GM12891 (cell line): ENCODE data around the gene DCTN2.

Source experiments
- DNase-seq: peaks from one replicate; pipeline ENCODE4 v3.0.0; 2011; ENCODE audit warnings: low spot score; ENCODE audit not compliant: insufficient read length
- FAIRE-seq: peaks from 2 replicates; lab custom pipeline; 2011; peaks lifted over from hg19 to GRCh38; lab: Jason Lieb, UNC
- PAX5 ChIP-seq: IDR thresholded peaks from 2 replicates; pipeline ENCODE4 v1.6.1; 2011; ENCODE audit warnings: low read length, moderate library complexity, mild to moderate bottlenecking; ENCODE audit not compliant: insufficient read depth, severe bottlenecking
- POLR2A ChIP-seq: IDR thresholded peaks from 2 replicates; pipeline ENCODE4 v1.6.1; 2011; ENCODE audit warnings: low read depth, low read length, control low read depth
- POLR2AphosphoS5 ChIP-seq: IDR thresholded peaks from 2 replicates; pipeline ENCODE4 v1.6.1; 2011; ENCODE audit warnings: low read depth, low read length, control low read depth
- POU2F2 ChIP-seq: IDR thresholded peaks from 2 replicates; pipeline ENCODE4 v1.6.1; 2011; ENCODE audit warnings: low read depth, mild to moderate bottlenecking, control low read depth, low read length, moderate library complexity
- SPI1 ChIP-seq: IDR thresholded peaks from 2 replicates; pipeline ENCODE4 v1.6.1; 2011; ENCODE audit warnings: low read depth, low read length, control low read depth
- TAF1 ChIP-seq: IDR thresholded peaks from 2 replicates; pipeline ENCODE4 v1.6.1; 2011; ENCODE audit warnings: low read depth, low read length, control low read depth

DCTN2 gene

DNA sequence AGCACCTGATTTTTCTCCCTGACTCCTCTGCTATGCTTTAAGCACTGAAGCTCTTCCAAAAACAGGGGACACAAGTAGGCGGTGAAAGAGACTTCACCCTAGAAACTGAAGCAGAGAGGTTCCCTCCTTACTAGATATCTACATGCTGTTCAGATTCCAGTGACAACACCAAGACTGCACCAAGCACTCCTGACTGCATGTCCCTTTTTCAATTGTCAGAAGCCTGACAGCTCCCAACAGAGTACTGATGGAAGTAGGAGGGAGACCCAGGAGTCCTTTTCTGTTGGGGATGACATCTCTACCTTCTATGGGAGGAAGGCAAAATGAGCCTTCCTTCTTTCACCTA is 10.4 kb downstream of the DCTN2 start:
- TF ChIP-seq SPI1: no peak
- no peak for TF ChIP-seq POLR2A
- TF ChIP-seq TAF1: no peak
- TF ChIP-seq PAX5: no peak
- TF ChIP-seq POLR2AphosphoS5: no peak
- TF ChIP-seq POU2F2: no peak
- DNase-seq: no peak
- FAIRE-seq: no peak

DNA sequence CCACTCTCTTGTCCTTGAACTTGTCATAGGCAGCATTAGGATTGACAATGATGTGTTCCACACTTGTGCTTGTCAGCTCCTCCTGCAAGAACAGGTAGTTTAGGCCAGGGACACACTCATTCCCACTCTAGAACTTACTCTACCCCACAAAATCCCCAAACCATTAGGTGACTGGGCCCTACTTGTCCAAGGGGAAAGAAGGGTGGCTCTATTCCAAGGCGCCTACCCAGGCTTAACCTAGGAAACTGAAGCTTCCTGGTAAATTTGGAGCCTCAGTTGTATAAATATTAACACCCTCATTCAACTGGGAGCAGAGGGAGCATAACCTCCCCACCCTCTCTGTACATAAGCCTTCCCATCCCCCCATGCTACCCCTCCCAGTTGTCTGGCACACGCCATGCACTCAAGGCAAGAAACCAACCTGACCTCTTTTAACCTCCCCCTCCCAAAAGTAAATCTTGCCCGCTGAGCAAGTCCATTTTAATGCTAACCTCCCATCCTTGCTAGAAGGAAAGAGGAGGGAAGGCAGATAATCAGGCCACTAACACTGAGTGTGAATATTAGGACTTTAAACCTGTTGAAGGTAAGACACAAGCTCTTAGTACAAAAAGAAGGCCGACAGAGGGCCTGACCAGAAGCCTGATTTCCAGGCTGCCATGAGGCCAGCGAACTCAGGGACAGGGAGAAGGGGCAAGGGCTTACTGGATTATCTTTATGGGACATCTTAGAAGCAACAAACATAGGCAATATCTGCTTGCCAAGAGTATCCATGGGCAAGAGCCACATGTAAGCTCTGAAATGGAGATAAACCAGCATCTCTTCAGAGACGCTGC is 11.0 kb downstream of the DCTN2 start:
- FAIRE-seq: no peak
- no peak for DNase-seq
- TF ChIP-seq POLR2AphosphoS5 (no peak), POLR2A (no peak), SPI1 (no peak), TAF1 (no peak), POU2F2 (no peak), PAX5 (no peak)

DNA sequence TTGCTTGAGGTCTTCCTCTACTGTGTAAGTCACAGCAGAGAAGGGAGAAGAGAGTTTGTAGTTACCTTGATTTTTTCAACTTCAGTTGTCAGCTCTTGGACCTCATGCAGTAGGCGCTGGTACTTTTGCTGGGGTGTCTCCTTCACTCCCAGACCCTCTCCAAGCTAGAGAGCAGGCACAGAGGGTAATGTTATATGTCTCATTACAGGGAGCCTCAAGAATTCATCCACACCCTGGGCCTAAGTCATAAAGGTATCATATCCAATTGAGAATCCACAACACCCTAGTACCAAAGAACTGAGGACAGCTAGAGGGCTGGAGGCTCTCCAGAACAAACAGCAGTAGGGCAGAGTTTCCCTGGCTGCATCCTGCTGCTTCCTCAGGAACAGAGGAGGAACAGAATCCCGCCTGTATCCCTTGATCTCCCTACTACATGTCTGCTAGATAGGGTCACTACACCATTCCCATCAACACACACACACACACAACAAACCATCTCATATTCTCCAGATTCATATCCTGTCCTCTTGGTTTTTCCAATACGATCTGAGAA is 11.9 kb downstream of the DCTN2 start:
- no peak for TF ChIP-seq PAX5
- no peak for TF ChIP-seq SPI1
- TF ChIP-seq POU2F2: no peak
- no peak for TF ChIP-seq POLR2A
- TF ChIP-seq TAF1: no peak
- no peak for TF ChIP-seq POLR2AphosphoS5
- no peak for DNase-seq
- FAIRE-seq: no peak

DNA sequence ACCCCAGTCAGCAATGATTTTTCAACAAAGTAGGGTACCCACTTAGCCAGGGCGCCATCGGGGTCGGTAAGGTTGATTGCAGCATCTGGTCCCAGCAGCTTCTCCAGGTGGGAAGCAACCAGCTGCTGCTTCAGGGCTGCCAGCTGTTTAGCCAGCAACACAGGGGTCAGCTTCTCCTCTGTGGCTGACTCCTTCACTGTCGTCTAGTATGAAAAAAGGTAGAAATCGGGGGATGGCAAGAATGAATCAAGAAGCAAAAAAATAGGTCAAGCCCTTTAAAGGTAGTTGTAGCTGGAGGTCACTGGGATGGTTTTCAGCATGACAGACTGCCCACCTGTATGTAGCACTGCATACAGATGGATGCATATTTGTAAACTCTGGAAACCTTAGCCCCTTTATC is 12.7 kb downstream of the DCTN2 start:
- FAIRE-seq (no peak), DNase-seq (no peak)
- TF ChIP-seq POLR2AphosphoS5: no peak
- no peak for TF ChIP-seq PAX5
- TF ChIP-seq TAF1: no peak
- no peak for TF ChIP-seq POLR2A
- no peak for TF ChIP-seq POU2F2
- TF ChIP-seq SPI1: no peak

DNA sequence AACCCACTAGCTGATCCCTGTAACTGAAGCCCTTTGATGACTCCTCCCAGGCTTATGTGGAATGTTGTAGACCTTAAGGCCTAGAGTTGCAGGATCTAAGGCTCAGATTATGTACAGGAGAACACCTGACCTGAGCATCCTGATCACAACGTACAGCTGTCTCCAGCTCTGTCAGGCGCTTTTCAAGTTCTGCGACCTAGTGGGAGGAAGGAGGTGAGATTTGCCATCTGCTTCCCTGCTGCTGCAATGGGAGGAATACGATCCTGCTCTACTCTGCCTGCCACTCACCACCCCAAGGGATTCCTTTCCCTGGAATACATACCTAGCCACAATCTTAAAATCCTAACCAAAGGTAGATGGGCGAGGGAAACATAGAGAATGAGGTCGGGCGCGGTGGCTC is 13.9 kb downstream of the DCTN2 start:
- no peak for TF ChIP-seq SPI1
- TF ChIP-seq POLR2AphosphoS5: no peak
- TF ChIP-seq TAF1: no peak
- TF ChIP-seq POU2F2: no peak
- no peak for TF ChIP-seq POLR2A
- TF ChIP-seq PAX5: no peak
- FAIRE-seq: no peak
- no peak for DNase-seq

DNA sequence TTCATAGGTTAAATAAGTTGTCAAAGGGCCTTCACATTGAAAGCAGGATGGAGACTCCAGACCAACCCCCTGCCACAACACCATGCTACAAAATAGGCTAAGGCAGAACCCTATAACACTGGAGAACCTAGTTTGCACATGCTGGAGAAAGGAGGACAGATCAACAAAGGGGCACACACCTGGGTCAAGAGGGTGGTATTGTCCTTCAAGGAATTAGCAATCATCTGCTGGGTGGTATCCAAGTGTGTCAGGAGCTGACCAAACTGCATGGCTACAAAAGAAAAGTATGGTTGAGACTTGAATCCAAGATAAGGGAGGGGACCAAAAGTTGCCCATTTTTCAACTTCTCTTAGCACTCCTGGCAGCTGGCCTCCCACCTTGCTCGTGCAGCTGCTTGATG is 15.2 kb downstream of the DCTN2 start:
- FAIRE-seq: no peak
- peak; percentile 18; the same call in 1 of the 2 replicates for TF ChIP-seq POLR2AphosphoS5
- no peak for TF ChIP-seq SPI1
- DNase-seq: no peak

DNA sequence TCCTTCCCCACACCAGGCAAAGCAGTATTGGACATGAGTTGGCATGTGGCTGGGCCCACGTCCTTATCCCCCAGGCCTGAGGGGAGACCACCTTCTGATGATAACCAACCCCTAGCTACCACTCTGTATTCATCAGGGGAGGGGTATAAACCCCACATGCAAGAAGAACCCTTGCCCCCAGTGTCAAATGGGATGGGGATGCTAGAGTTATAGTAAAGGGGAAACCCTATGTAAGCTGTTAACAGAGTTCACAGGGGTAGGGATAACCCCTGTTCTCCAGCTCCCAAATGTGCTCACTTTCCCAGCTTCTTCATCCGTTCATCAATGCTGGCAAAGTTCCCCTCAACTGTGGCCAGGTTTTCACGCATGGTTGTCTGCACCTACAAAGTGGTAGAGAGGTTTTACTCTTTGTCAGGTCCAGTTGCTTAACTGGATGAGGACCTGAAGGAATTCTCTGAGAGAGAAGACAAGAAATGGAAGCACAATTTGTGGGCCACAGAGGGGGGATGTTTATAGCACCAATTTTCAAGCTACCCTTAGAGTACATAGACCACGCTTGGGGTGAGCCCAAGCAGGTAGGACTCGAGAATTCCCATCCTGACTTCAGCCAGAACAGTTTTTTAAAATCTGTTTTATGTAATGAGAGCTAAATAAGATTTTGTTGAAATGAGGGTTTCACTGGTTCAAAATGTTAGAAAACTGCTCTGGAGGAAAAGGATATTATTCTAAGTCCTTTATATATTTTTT is 16.4 kb downstream of the DCTN2 start:
- no peak for TF ChIP-seq PAX5
- TF ChIP-seq POLR2A: no peak
- no peak for TF ChIP-seq TAF1
- no peak for TF ChIP-seq POU2F2
- TF ChIP-seq POLR2AphosphoS5: no peak
- no peak for TF ChIP-seq SPI1
- no peak for FAIRE-seq

DNA sequence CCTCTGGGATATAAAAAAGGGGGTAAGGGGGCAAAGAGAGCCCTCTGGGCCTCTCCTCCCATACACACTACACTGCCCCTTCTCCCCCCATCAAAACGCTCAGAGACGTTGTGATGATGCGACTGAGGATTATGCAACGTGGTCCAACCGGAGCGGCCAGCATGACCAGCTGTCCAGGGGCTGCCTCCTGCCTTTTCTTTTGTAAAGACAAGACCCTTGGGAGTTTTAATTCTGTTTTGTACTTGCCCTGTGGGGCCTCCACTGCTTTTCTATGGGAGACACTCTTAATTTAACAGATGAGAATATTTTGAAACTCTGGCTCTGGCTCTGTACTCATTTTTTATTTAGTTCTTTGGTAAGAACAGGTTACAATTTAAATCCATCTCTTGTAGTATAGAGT is 17.2 kb downstream of the DCTN2 start:
- no peak for TF ChIP-seq POLR2AphosphoS5
- no peak for TF ChIP-seq TAF1
- TF ChIP-seq SPI1: no peak
- TF ChIP-seq POLR2A: no peak
- no peak for TF ChIP-seq POU2F2
- TF ChIP-seq PAX5: no peak
- no peak for DNase-seq
- FAIRE-seq: no peak

More for the DNA sequence above, 16.4 kb downstream of the DCTN2 start:
- no peak for DNase-seq

DNA sequence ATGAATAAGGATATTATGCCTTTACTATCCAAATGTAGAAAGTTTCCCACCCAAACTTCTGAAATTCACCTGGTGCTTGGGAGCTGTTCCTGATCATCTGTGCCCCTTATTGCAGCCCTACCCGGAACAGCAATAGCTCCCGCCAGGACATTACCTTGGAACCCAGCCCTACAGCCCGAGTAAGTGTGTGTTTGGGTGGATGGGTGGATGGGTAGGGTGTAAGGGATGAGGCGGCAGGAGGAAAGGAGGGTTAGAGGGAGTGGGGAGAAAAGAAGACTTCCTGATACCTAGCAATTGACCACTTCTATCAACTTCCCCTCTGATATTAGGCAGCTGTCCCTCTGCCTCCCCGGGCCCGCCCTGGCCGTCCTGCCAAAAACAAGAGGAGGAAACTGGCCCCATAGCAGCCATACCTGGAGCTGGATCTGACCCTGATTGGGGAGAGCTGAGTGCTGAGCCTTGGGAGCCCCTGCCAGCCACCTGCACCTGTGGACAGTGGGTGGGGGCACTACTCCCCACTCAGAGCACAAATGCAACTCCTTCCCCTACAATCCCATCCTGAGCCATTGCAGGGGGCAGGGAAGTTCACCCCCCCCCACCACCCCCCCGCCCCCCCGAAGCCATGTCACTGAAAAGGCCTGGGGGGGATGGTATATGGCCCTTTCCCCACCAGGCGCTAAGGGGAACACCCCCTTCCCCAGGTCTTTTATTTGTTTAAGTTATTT is 18.0 kb downstream of the DCTN2 start:
- FAIRE-seq: no peak
- no peak for DNase-seq
- TF ChIP-seq PAX5: no peak

DNA sequence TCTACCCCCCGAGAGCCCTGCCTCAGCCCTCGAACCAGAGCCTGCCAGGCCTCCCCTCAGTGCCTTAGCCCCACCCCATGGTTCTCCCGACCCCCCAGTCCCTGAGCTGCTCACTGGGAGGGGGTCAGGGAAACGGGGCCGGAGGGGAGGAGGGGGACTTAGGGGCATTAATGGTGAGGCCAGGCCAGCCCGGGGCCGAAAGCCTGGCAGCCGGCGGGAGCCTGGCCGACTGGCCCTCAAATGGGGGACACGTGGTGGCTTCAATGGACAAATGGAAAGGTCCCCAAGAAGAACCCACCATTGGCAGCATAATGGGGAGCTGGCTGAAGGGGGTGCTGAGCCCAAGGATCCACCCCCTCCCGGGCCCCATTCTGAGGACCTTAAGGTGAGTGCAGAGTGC is 18.8 kb downstream of the DCTN2 start:
- FAIRE-seq: no peak
- no peak for DNase-seq
- no peak for TF ChIP-seq POLR2AphosphoS5
- no peak for TF ChIP-seq POLR2A
- no peak for TF ChIP-seq POU2F2
- TF ChIP-seq SPI1: no peak
- no peak for TF ChIP-seq PAX5
- TF ChIP-seq TAF1: no peak
